Measurements from ENCODE around the gene MSL3B.
"Not testable (repeated sequence)": the region's sequence is repeated elsewhere in the genome, so short reads cannot be mapped to it uniquely, and the experiment has no call there.

DNA sequence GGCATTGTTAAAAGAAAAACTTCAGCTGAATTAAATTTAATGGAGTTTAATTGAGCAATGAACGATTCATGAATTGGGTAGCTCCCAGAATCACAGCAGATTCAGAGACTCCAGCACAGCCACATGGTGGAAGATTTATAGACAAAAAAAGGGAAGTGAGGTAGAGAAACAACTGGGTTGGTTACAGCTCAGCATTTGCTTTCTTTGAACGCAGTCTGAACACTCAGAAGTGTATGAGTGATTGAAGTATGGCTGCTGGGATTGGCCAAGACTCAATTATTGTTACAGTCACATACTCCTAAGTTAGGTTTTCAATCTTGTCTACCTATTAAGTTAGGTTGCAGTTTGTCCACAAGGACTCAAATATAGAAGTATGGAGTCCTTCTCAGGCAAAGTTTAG, 3.9 kb upstream of the MSL3B start:
- TF ChIP-seq SUZ12 (IDR thresholded peaks at IDR 0.05; ENCODE audit: extremely low read depth, insufficient read depth, insufficient read length); YY1 (IDR thresholded peaks at IDR 0.05; ENCODE audit: insufficient read depth, insufficient read length): not testable (repeated sequence)

Measured in NT2/D1 (cell line).